ENCODE data around the gene TIMP2.

- TF ChIP-seq, protein P1, sequence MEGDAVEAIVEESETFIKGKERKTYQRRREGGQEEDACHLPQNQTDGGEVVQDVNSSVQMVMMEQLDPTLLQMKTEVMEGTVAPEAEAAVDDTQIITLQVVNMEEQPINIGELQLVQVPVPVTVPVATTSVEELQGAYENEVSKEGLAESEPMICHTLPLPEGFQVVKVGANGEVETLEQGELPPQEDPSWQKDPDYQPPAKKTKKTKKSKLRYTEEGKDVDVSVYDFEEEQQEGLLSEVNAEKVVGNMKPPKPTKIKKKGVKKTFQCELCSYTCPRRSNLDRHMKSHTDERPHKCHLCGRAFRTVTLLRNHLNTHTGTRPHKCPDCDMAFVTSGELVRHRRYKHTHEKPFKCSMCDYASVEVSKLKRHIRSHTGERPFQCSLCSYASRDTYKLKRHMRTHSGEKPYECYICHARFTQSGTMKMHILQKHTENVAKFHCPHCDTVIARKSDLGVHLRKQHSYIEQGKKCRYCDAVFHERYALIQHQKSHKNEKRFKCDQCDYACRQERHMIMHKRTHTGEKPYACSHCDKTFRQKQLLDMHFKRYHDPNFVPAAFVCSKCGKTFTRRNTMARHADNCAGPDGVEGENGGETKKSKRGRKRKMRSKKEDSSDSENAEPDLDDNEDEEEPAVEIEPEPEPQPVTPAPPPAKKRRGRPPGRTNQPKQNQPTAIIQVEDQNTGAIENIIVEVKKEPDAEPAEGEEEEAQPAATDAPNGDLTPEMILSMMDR (IDR thresholded peaks at IDR 0.05; ENCODE audit: poor library complexity): no peak
- TF ChIP-seq EZH2phosphoT487 (IDR thresholded peaks at IDR 0.05; ENCODE audit: low read depth, severe bottlenecking, unreplicated experiment) (no peak), EZH2 (IDR thresholded peaks at IDR 0.05; ENCODE audit: borderline replicate concordance) (no peak)
Observed at GRCh38 chr17:78892062-78892456, 33.1 kb downstream of the TIMP2 start.
